Endothelial cell of umbilical vein (primary cell): ENCODE results near the gene PTPRU. TPM values are rescaled to one million over a fixed set of nuclear protein-coding genes. Genes with fewer than 3 reads are reported as not detected.

Source experiments
- BruUV-seq: library from RNA; stranded (reverse); fragments of 400-500 nt; replicated peaks from 2 replicates; lab custom pipeline; 2021; lab: Mats Ljungman, UMichigan
- CTCF ChIA-PET: fragments of 300-600, 350-600 bp; sonication (Branson Sonifier 250); formaldehyde crosslinking; loops from one replicate; lab custom pipeline; 2021; ENCODE audit warnings: antibody characterized with exemption, inconsistent platforms; lab: Charles Lee
- POLR2A ChIA-PET: fragments of 300-600, 350-600 bp; sonication (Branson Sonifier 250); formaldehyde crosslinking; loops from one replicate; lab custom pipeline; 2021; ENCODE audit warnings: antibody characterized with exemption, inconsistent platforms; lab: Charles Lee
- DNase-seq: peaks from one replicate; pipeline ENCODE4 v3.0.0-alpha.2; 2011; ENCODE audit warnings: low read depth, low spot score
- FAIRE-seq: peaks from 2 replicates; lab custom pipeline; 2011; peaks lifted over from hg19 to GRCh38; lab: Jason Lieb, UNC
- H2AFZ ChIP-seq: 2 replicates; pipeline ENCODE4 v1.6.0; 2012; ENCODE audit warnings: low read depth, low read length, control low read depth, inconsistent platforms
- H3K27ac ChIP-seq: 2 replicates; pipeline ENCODE4 v1.5.1; 2011; ENCODE audit warnings: low read depth, mild to moderate bottlenecking, control low read depth, low read length, moderate library complexity; ENCODE audit not compliant: insufficient read depth
- H3K27me3 ChIP-seq, 2 experiments: 2 replicates each; pipeline versions ENCODE4 v1.6.0 to v1.6.1; 2011; ENCODE audit warnings: low read length in 2 of 2, mixed read lengths in 1 of 2; ENCODE audit not compliant: control insufficient read depth in 2 of 2, insufficient read depth in 2 of 2
- H3K36me3 ChIP-seq, 2 experiments: 2 replicates in 1 of 2; 3 replicates in 1 of 2; pipeline ENCODE4 v1.5.1; 2011; ENCODE audit warnings: low read length in 2 of 2, mild to moderate bottlenecking in 1 of 2, moderate library complexity in 1 of 2; ENCODE audit not compliant: control insufficient read depth in 2 of 2, insufficient read depth in 2 of 2; ENCODE audit errors: extremely low read depth in 1 of 2
- H3K4me1 ChIP-seq: 3 replicates; pipeline ENCODE4 v1.5.1; 2011; ENCODE audit warnings: mild to moderate bottlenecking, low read length; ENCODE audit not compliant: control insufficient read depth, insufficient read depth; ENCODE audit errors: extremely low read depth
- H3K4me2 ChIP-seq: 2 replicates; pipeline ENCODE4 v1.6.1; 2011; ENCODE audit warnings: low read length, control low read depth, mixed read lengths; ENCODE audit not compliant: insufficient read depth
- H3K4me3 ChIP-seq, 3 experiments: fragments of 200-600 bp in 1 of 3; sonication (generic), shearing (Covaris generic) in 1 of 3; replicated peaks in 1 of 3; 2 replicates each; pipeline ENCODE4 v1.5.1; 2011 to 2016; ENCODE audit warnings: control low read depth in 3 of 3, low read length in 3 of 3, mild to moderate bottlenecking in 2 of 3, inconsistent platforms in 1 of 3, low read depth in 1 of 3, moderate library complexity in 1 of 3; ENCODE audit not compliant: insufficient read depth in 1 of 3
- H3K79me2 ChIP-seq: 2 replicates; pipeline ENCODE4 v1.6.0; 2012; ENCODE audit warnings: low read length, inconsistent platforms; ENCODE audit not compliant: control insufficient read depth, insufficient read depth
- H3K9ac ChIP-seq: replicated peaks from 2 replicates; pipeline ENCODE3; 2011; ENCODE audit warnings: low read length, control low read depth; ENCODE audit not compliant: insufficient read depth; ENCODE audit errors: extremely low read depth
- H3K9me1 ChIP-seq: replicated peaks from 3 replicates; pipeline ENCODE4 v1.6.0; 2011; ENCODE audit warnings: mild to moderate bottlenecking, low read length; ENCODE audit not compliant: control insufficient read depth, insufficient read depth; ENCODE audit errors: extremely low read depth
- H3K9me3 ChIP-seq: replicated peaks from 2 replicates; pipeline ENCODE4 v1.5.1; 2012; ENCODE audit warnings: low read length, inconsistent platforms; ENCODE audit not compliant: control insufficient read depth, insufficient read depth
- H4K20me1 ChIP-seq: replicated peaks from 2 replicates; pipeline ENCODE3; 2011; ENCODE audit warnings: mild to moderate bottlenecking, low read length; ENCODE audit not compliant: control insufficient read depth, insufficient read depth; ENCODE audit errors: extremely low read depth
- EZH2 ChIP-seq: IDR thresholded peaks from 2 replicates; pipeline ENCODE4 v1.6.1; 2012; ENCODE audit warnings: borderline replicate concordance, low read depth, mild to moderate bottlenecking, moderate library complexity, low read length, inconsistent platforms; ENCODE audit not compliant: severe bottlenecking
- FOS ChIP-seq: IDR thresholded peaks from 2 replicates; pipeline ENCODE4 v1.6.1; 2011; ENCODE audit warnings: mild to moderate bottlenecking, low read length, moderate library complexity, borderline replicate concordance; ENCODE audit not compliant: insufficient read depth
- GATA2 ChIP-seq: IDR thresholded peaks from 2 replicates; pipeline ENCODE4 v1.7.0; 2011; ENCODE audit warnings: low read depth, mild to moderate bottlenecking, moderate library complexity, mixed read lengths, low read length; ENCODE audit not compliant: insufficient read length, insufficient read depth
- JUN ChIP-seq: IDR thresholded peaks from 2 replicates; pipeline ENCODE4 v1.6.1; 2011; ENCODE audit warnings: borderline replicate concordance, low read depth; ENCODE audit not compliant: insufficient read length, insufficient read depth
- MAX ChIP-seq: IDR thresholded peaks from 2 replicates; pipeline ENCODE4 v1.6.1; 2011; ENCODE audit not compliant: insufficient read depth, insufficient read length
- MYC ChIP-seq: IDR thresholded peaks from one replicate; pipeline ENCODE4 v1.6.1; 2011; ENCODE audit warnings: mild to moderate bottlenecking, low read depth, low read length
- POLR2A ChIP-seq: IDR thresholded peaks from 2 replicates; pipeline ENCODE4 v1.6.1; 2012; ENCODE audit warnings: low read depth, mild to moderate bottlenecking, control low read depth, low read length
- POLR2AphosphoS5 ChIP-seq: IDR thresholded peaks from 2 replicates; pipeline ENCODE4 v1.6.1; 2012; ENCODE audit warnings: low read depth, mild to moderate bottlenecking, control low read depth, low read length, moderate library complexity; ENCODE audit not compliant: insufficient read depth
- dilution Hi-C: fragments of 300-500 bp; cut with MboI; formaldehyde crosslinking; loops from one replicate; pipeline ENCODE4 v1.15.0; 2019; ENCODE audit warnings: low sequenced_read_pairs; ENCODE audit not compliant: extremely low pct_ligation_motif_present
- intact Hi-C: fragments of 100-400 bp; cut with micrococcal nuclease; formaldehyde crosslinking; loops from one replicate; pipeline ENCODE4 v1.10.0; 2022
- polyA plus RNA-seq, 4 experiments: library from polyadenylated mRNA; depleted of rRNA in 3 of 4; stranded (reverse) in 3 of 4; unstranded in 1 of 4; fragments of >200 nt; gene quantifications; 2 replicates each; pipeline versions ENCODE4 v1.2.1 to v1.2.3, GENCODE V29; 2011 to 2012; ENCODE audit warnings: missing spikeins in 1 of 4
- total RNA-seq: library from RNA; stranded (reverse); gene quantifications from 2 replicates; pipeline ENCODE4 v1.2.3, GENCODE V29; 2021
- TF ChIP-seq, protein P1 (sequence below), 2 donors: IDR thresholded peaks; 1 replicate in 1 of 2; 2 replicates in 1 of 2; pipeline ENCODE4 v1.5.1; 2011; ENCODE audit warnings: low read length in 2 of 2, mild to moderate bottlenecking in 2 of 2, moderate library complexity in 2 of 2, control low read depth in 1 of 2, inconsistent platforms in 1 of 2, low read depth in 1 of 2; ENCODE audit not compliant: insufficient read depth in 1 of 2; ENCODE audit errors: extremely low read depth in 1 of 2

PTPRU gene
- total and polyA plus RNA-seq, 2 donors (not counting 3 experiments of a cell fraction or from before 2014, with no cell fraction given), result 0.58 to 2.6 TPM

DNA sequence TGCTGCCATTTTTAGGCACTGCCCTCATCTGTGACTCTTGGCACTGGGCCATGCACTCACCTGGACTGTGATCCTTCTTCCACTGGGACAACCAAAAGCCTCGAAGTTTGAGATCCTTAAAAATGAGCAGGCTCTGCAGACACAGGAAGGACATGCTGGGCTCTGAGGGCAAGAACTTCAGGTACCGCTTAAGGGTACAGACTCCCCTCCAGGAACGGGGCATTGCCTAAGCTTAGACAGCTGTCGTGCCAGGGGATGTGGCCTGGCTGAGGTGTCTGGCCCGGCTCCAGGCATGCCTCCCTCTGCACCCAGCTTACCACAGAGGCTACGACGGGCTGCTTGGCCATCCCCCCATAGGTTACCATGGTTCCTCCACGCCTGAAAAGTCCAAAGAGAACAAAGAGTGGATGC is 40.4 kb upstream of the PTPRU start:
- Histone ChIP-seq H3K4me2 (no peak overlapping the region), H3K9me1 (no peaks in the 10 kb centered on the region), H3K27me3 (no peaks in the 10 kb centered on the region), H3K4me3 (no peak overlapping the region), H3K27ac (no peak overlapping the region), H3K4me1 (no peaks in the 10 kb centered on the region), H3K9me3 (no peaks in the 10 kb centered on the region), H2AFZ (no peak overlapping the region), H4K20me1 (no peaks in the 10 kb centered on the region), H3K79me2 (no peaks in the 10 kb centered on the region), H3K36me3 (peaks cover 3% of the 10 kb centered on the region in 2 experiments), H3K9ac (no peak overlapping the region)
- dilution Hi-C loops, result no loop called here
- FAIRE-seq (no peak), DNase-seq (no peak)
- TF ChIP-seq FOS (no peak), POLR2AphosphoS5 (no peak)
- no TSS peak for BruUV-seq
- intact Hi-C loops, result no loop called here
- ChIA-PET POLR2A (interaction anchor here (2.4 kb wide), 1 partner anchor 14 kb away, joined by 7 read pairs; the partner anchor contains the start of gene SRSF4), CTCF (interaction anchor here (1.5 to 2.6 kb wide), 2 partner anchors 314 to 1512 kb away, joined by 3 to 48 read pairs; no protein-coding TSS in a partner anchor)

- Histone ChIP-seq H3K36me3 (peaks cover 6% of the 10 kb centered on the region in 2 experiments), H3K4me1 (peaks cover 3% of the 10 kb centered on the region), H3K4me3 (no peak overlapping the region), H4K20me1 (no peaks in the 10 kb centered on the region), H3K9ac (no peak overlapping the region), H3K9me3 (no peaks in the 10 kb centered on the region), H3K27ac (no peak overlapping the region), H3K4me2 (no peak overlapping the region), H2AFZ (no peak overlapping the region), H3K9me1 (no peaks in the 10 kb centered on the region), H3K79me2 (no peaks in the 10 kb centered on the region), H3K27me3 (no peaks in the 10 kb centered on the region)
- BruUV-seq, result no TSS peak
- CTCF ChIA-PET, result interaction anchor here (0.6 to 2.6 kb wide), 9 partner anchors 11 to 720 kb away, joined by 3 to 48 read pairs (median 5); partner anchors contain the start of gene SRSF4
- no peak for TF ChIP-seq MYC
- TF ChIP-seq JUN, result no peak
- no peak for TF ChIP-seq POLR2A
- no peak for TF ChIP-seq GATA2
- no peak for TF ChIP-seq FOS
- no peak for TF ChIP-seq MAX
- TF ChIP-seq POLR2AphosphoS5, result no peak
- no peak for TF ChIP-seq EZH2
- TF ChIP-seq, protein P1, sequence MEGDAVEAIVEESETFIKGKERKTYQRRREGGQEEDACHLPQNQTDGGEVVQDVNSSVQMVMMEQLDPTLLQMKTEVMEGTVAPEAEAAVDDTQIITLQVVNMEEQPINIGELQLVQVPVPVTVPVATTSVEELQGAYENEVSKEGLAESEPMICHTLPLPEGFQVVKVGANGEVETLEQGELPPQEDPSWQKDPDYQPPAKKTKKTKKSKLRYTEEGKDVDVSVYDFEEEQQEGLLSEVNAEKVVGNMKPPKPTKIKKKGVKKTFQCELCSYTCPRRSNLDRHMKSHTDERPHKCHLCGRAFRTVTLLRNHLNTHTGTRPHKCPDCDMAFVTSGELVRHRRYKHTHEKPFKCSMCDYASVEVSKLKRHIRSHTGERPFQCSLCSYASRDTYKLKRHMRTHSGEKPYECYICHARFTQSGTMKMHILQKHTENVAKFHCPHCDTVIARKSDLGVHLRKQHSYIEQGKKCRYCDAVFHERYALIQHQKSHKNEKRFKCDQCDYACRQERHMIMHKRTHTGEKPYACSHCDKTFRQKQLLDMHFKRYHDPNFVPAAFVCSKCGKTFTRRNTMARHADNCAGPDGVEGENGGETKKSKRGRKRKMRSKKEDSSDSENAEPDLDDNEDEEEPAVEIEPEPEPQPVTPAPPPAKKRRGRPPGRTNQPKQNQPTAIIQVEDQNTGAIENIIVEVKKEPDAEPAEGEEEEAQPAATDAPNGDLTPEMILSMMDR (IDR thresholded peaks at IDR 0.05; ENCODE audit: extremely low read depth in 1 of 2, insufficient read depth in 1 of 2, low read depth in 1 of 2, low read length in 2 of 2), result no peak
- POLR2A ChIA-PET, result interaction anchor here (1.3 to 2.4 kb wide), 2 partner anchors 16 to 57 kb away, joined by 5 to 7 read pairs; partner anchors contain the start of gene SRSF4
- DNase-seq (no peak), FAIRE-seq (no peak)
- intact Hi-C loops, result loop anchor here (1.0 kb wide), 1 partner anchor 315 kb away; no protein-coding TSS in a partner anchor
- dilution Hi-C loops, result no loop called here
These were observed 39.3 kb upstream of the PTPRU start for GRCh38 chr1:29196863-29197589.
